Neural progenitor cell (in vitro differentiated cells): ENCODE measurements around the gene ANKS3. TPM values are rescaled to one million over a fixed set of nuclear protein-coding genes. Genes with fewer than 3 reads are reported as not detected.

Experiments
- DNase-seq: peaks from one replicate; pipeline ENCODE4 v3.0.0-alpha.2; 2016; ENCODE audit warnings: low spot score
- H2AFZ ChIP-seq: fragments of 200-600 bp; sonication (generic); replicated peaks from 2 replicates; pipeline ENCODE4 v1.6.1; 2016; ENCODE audit warnings: antibody characterized with exemption
- H3F3A ChIP-seq: fragments of 200-600 bp; sonication (generic); 2 replicates; pipeline ENCODE4 v1.6.1; 2016; ENCODE audit warnings: antibody characterized with exemption, low read depth
- H3K27ac ChIP-seq: fragments of 200-600 bp; sonication (generic); 2 replicates; pipeline ENCODE4 v1.5.1; 2016; ENCODE audit warnings: mild to moderate bottlenecking
- H3K27me3 ChIP-seq: fragments of 200-600 bp; sonication (generic); 2 replicates; pipeline ENCODE4 v1.6.1; 2016; ENCODE audit warnings: mild to moderate bottlenecking, moderate library complexity
- H3K36me3 ChIP-seq: fragments of 200-600 bp; sonication (generic); 2 replicates; pipeline ENCODE4 v1.5.1; 2016
- H3K4me1 ChIP-seq: fragments of 200-600 bp; sonication (generic); 2 replicates; pipeline ENCODE4 v1.6.1; 2016; ENCODE audit warnings: mixed run types
- H3K4me2 ChIP-seq: fragments of 200-600 bp; sonication (generic); 2 replicates; pipeline ENCODE4 v1.6.1; 2016
- H3K4me3 ChIP-seq: fragments of 200-600 bp; sonication (generic); 2 replicates; pipeline ENCODE4 v1.5.1; 2016
- H3K79me2 ChIP-seq: fragments of 200-600 bp; sonication (generic); 2 replicates; pipeline ENCODE4 v1.6.1; 2016; ENCODE audit warnings: low read depth
- H3K9ac ChIP-seq: fragments of 200-600 bp; sonication (generic); 2 replicates; pipeline ENCODE4 v1.6.1; 2016
- H3K9me3 ChIP-seq: fragments of 200-600 bp; sonication (generic); 2 replicates; pipeline ENCODE4 v1.5.1; 2016; ENCODE audit warnings: low read depth
- H4K20me1 ChIP-seq: fragments of 200-600 bp; sonication (generic); 2 replicates; pipeline ENCODE4 v1.6.1; 2016; ENCODE audit warnings: low read depth
- H3K27ac Mint-ChIP-seq: 3 replicates; pipeline ENCODE4 v1.8.0; 2021; ENCODE audit warnings: mixed read lengths
- H3K27me3 Mint-ChIP-seq: 2 replicates; pipeline ENCODE4 v1.8.0; 2022; ENCODE audit warnings: low read depth, mild to moderate bottlenecking, inconsistent platforms, moderate library complexity, mixed read lengths; ENCODE audit not compliant: insufficient read depth
- H3K36me3 Mint-ChIP-seq: 3 replicates; pipeline ENCODE4 v1.8.0; 2021; ENCODE audit warnings: mixed read lengths
- H3K4me1 Mint-ChIP-seq: 3 replicates; pipeline ENCODE4 v1.8.0; 2021; ENCODE audit warnings: mixed read lengths
- H3K4me3 Mint-ChIP-seq: 3 replicates; pipeline ENCODE4 v1.8.0; 2021; ENCODE audit warnings: mild to moderate bottlenecking, moderate library complexity, mixed read lengths
- H3K9me3 Mint-ChIP-seq: 3 replicates; pipeline ENCODE4 v1.8.0; 2020; ENCODE audit warnings: mixed read lengths
- CTCF ChIP-seq: fragments of 200-600 bp; sonication (generic); IDR thresholded peaks from 2 replicates; pipeline ENCODE4 v1.5.1; 2017; ENCODE audit warnings: antibody characterized with exemption, mild to moderate bottlenecking
- EZH2 ChIP-seq: fragments of 200-600 bp; sonication (generic); IDR thresholded peaks from 2 replicates; pipeline ENCODE4 v1.6.1; 2017; ENCODE audit warnings: antibody characterized with exemption, mild to moderate bottlenecking, moderate library complexity
- EZH2phosphoT487 ChIP-seq: fragments of 200-600 bp; sonication (generic); IDR thresholded peaks from 2 replicates; pipeline ENCODE4 v1.6.1; 2017; ENCODE audit warnings: antibody characterized with exemption
- total RNA-seq: library from RNA; depleted of rRNA; stranded (reverse); fragments of >200 nt; gene quantifications from 2 replicates; pipeline ENCODE4 v1.2.3, GENCODE V29; 2015; ENCODE audit warnings: low replicate concordance

The ANKS3 gene
- total RNA-seq, 1 donor from 2014 or later, result 20.6 TPM

- Histone ChIP-seq H3K27ac (no peak overlapping the region), H3F3A (no peaks in the 10 kb centered on the region), H3K9ac (peak overlapping the region; percentile 42), H3K79me2 (no peaks in the 10 kb centered on the region), H4K20me1 (peaks cover 4% of the 10 kb centered on the region), H3K9me3 (no peaks in the 10 kb centered on the region), H3K4me1 (no peaks in the 10 kb centered on the region), H3K36me3 (no peaks in the 10 kb centered on the region), H3K27me3 (no peaks in the 10 kb centered on the region), H3K4me3 (no peak overlapping the region), H2AFZ (no peak overlapping the region), H3K4me2 (no peak overlapping the region)
- DNase-seq, result no peak
- peaks cover 6% of the 10 kb centered on the region for H3K36me3 Mint-ChIP-seq
- H3K27ac Mint-ChIP-seq, result no peak overlapping the region
- peaks cover 3% of the 10 kb centered on the region for H3K9me3 Mint-ChIP-seq
- no peak overlapping the region for H3K4me3 Mint-ChIP-seq
- no peaks in the 10 kb centered on the region for H3K4me1 Mint-ChIP-seq
- no peak for TF ChIP-seq EZH2phosphoT487
- TF ChIP-seq CTCF, result no peak
- no peak for TF ChIP-seq EZH2
- peaks cover 4% of the 10 kb centered on the region for H3K27me3 Mint-ChIP-seq
Measured at GRCh38 chr16:4654011-4654963, 79.8 kb downstream of the ANKS3 start.

GRCh38 chr16:4652561-4652960 lies 81.5 kb downstream of the ANKS3 start:
- Mint-ChIP-seq H3K27me3 (peaks cover 7% of the 10 kb centered on the region), H3K4me3 (no peak overlapping the region), H3K9me3 (peaks cover 9% of the 10 kb centered on the region), H3K27ac (no peak overlapping the region), H3K36me3 (peaks cover 15% of the 10 kb centered on the region), H3K4me1 (no peaks in the 10 kb centered on the region)
- Histone ChIP-seq H3K9ac (no peak overlapping the region), H3K4me3 (no peak overlapping the region), H3K4me2 (no peak overlapping the region), H3K27ac (no peak overlapping the region), H3K27me3 (no peaks in the 10 kb centered on the region), H3K36me3 (no peaks in the 10 kb centered on the region), H3K4me1 (no peaks in the 10 kb centered on the region), H3K9me3 (no peaks in the 10 kb centered on the region), H4K20me1 (peaks cover 4% of the 10 kb centered on the region), H3K79me2 (peaks cover under 1% of the 10 kb centered on the region), H2AFZ (no peak overlapping the region), H3F3A (no peaks in the 10 kb centered on the region)
- TF ChIP-seq EZH2, result no peak
- TF ChIP-seq CTCF, result no peak
- TF ChIP-seq EZH2phosphoT487, result no peak
- no peak for DNase-seq

GRCh38 chr16:4651827-4652226 lies 82.2 kb downstream of the ANKS3 start:
- Mint-ChIP-seq H3K4me3 (no peak overlapping the region), H3K9me3 (peaks cover 9% of the 10 kb centered on the region), H3K27me3 (peaks cover 9% of the 10 kb centered on the region), H3K27ac (no peak overlapping the region), H3K4me1 (no peaks in the 10 kb centered on the region), H3K36me3 (peaks cover 18% of the 10 kb centered on the region)
- H2AFZ ChIP-seq, result no peak overlapping the region
- TF ChIP-seq EZH2, result no peak
- no peak for TF ChIP-seq EZH2phosphoT487
- no peak for TF ChIP-seq CTCF
- H3K4me3 ChIP-seq, result no peak overlapping the region
- no peaks in the 10 kb centered on the region for H3F3A ChIP-seq
- H3K9ac ChIP-seq, result no peak overlapping the region
- H3K79me2 ChIP-seq, result peaks cover 7% of the 10 kb centered on the region
- peaks cover 4% of the 10 kb centered on the region for H4K20me1 ChIP-seq
- no peaks in the 10 kb centered on the region for H3K4me1 ChIP-seq
- no peak overlapping the region for H3K27ac ChIP-seq
- no peaks in the 10 kb centered on the region for H3K36me3 ChIP-seq
- no peak for DNase-seq
- no peak overlapping the region for H3K4me2 ChIP-seq
- no peaks in the 10 kb centered on the region for H3K27me3 ChIP-seq
- no peaks in the 10 kb centered on the region for H3K9me3 ChIP-seq
